ENCODE results near the gene KCNJ5. TPM values are rescaled to one million over a fixed set of nuclear protein-coding genes. Genes with fewer than 3 reads are reported as not detected.
A peak's percentile ranks its signal among the peaks of the same experiment; 100 is the strongest.

The KCNJ5 gene
- total RNA-seq, 2 experiments from 2014 or later = not detected

DNA sequence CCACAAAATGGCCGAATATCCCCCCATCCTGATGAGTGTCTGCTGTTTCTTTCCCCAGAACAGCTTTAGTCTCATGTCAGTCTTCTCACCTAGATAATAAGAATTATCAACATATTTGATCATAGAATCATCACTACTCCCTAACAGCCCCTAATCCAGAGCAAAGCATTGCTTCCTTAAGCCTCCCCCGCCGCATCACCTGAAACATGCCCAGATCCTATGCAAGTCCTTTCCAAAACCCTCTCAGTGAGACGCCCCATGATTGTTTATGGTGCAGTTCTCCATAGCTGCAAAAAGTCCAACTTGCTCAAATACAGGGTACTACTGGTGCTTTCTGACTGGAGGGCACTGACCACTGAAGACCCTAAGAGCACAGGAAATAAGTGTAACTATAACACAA, 44.2 kb upstream of the KCNJ5 start:
- no peak overlapping the region for H3K4me3 Mint-ChIP-seq
- H3K9me3 Mint-ChIP-seq = no peaks in the 10 kb centered on the region
- intact Hi-C loops (cut with micrococcal nuclease) = no loop called here
- no peak for DNase-seq
- no peak for ATAC-seq
- no peaks in the 10 kb centered on the region for H3K27me3 Mint-ChIP-seq
- no peaks in the 10 kb centered on the region for H3K36me3 Mint-ChIP-seq (ENCODE audit: low read depth)
- H3K4me1 Mint-ChIP-seq (ENCODE audit: low read depth) = peaks cover 22% of the 10 kb centered on the region
- no peak overlapping the region for H3K27ac Mint-ChIP-seq
- CTCF ChIA-PET = interaction anchor here (1.1 to 8.9 kb wide), 5 partner anchors 9 to 688 kb away, joined by 3 to 59 read pairs (median 40); no protein-coding TSS in a partner anchor
- POLR2A ChIA-PET = no interaction called here
- TF ChIP-seq, protein P1, sequence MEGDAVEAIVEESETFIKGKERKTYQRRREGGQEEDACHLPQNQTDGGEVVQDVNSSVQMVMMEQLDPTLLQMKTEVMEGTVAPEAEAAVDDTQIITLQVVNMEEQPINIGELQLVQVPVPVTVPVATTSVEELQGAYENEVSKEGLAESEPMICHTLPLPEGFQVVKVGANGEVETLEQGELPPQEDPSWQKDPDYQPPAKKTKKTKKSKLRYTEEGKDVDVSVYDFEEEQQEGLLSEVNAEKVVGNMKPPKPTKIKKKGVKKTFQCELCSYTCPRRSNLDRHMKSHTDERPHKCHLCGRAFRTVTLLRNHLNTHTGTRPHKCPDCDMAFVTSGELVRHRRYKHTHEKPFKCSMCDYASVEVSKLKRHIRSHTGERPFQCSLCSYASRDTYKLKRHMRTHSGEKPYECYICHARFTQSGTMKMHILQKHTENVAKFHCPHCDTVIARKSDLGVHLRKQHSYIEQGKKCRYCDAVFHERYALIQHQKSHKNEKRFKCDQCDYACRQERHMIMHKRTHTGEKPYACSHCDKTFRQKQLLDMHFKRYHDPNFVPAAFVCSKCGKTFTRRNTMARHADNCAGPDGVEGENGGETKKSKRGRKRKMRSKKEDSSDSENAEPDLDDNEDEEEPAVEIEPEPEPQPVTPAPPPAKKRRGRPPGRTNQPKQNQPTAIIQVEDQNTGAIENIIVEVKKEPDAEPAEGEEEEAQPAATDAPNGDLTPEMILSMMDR (IDR thresholded peaks at IDR 0.05) = no peak

DNA sequence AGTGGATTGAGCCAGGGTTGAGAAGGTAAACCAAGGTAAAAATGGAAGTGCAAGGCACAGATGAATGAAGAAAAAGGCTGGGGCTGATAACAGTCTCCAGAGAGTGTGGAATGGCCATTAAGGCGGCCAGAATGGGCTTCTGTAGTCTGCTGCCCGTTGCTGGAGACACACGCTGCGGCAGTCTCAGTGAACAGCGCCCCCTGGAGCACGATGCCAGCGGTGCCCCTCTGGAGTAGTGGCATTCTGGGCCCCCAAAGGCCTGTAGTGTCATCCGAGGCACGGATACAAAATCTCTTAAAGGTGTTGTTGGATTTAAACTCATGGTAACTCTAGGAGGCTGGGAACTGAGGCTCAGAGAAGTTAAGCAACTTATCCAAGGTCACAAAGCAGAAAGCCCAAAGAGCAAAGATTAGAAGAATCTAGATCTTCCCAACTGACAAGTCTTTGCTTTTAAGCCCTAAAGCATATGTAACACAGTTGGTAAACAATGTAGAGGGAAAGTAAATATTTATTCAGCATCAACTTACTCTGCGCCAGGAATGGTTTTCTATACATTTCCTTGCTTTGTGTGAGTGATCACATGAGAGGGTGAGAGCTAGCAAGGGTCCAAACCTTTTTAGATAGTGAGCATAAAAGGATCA, 42.2 kb upstream of the KCNJ5 start:
- Mint-ChIP-seq H3K9me3 (no peaks in the 10 kb centered on the region), H3K4me3 (no peak overlapping the region), H3K4me1 (ENCODE audit: low read depth) (peaks cover 21% of the 10 kb centered on the region), H3K36me3 (ENCODE audit: low read depth) (no peaks in the 10 kb centered on the region), H3K27ac (no peak overlapping the region), H3K27me3 (no peaks in the 10 kb centered on the region)
- TF ChIP-seq, protein P1 (IDR thresholded peaks at IDR 0.05) = peak; percentile 81
- POLR2A ChIA-PET = no interaction called here
- intact Hi-C loops (cut with micrococcal nuclease) = no loop called here
- DNase-seq = peak; percentile 84
- CTCF ChIA-PET = interaction anchor here (0.7 to 8.9 kb wide), 20 partner anchors 9 to 690 kb away, joined by 3 to 59 read pairs (median 3); no protein-coding TSS in a partner anchor
- ATAC-seq = peak; percentile 90

DNA sequence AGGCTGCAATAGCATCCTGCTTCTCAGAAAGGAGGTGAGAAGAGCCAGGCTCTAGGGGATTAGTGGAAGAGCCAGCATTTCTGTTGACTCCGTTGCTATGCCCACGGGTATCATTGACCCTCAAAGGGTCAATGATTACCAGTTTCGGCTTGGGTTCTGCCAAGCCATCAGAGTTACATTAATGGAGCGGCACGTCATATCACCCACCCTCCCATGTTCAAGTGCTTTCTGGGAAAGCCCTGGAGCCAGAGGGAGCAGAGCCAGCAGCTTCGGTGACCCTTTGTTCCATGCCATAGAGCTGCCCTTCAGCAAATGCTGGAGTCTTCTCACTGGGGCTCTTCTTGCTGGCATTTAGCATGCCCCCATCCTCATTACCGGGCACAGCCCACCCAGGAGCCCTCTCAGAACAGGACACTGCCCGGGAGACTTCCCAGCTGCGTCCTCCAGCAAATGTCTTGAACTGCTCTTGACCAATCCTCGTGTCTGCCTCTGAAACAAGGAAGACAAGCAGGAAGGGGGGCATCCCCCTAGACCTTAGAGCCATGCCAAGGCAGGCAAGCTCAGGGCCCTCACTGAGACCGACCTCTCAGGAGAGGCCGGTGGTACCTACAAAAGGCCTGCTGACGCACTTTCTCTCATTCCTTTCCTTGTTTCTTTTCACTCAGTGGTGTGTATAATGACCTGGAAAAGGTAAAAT, 38.7 kb upstream of the KCNJ5 start:
- CTCF ChIA-PET = interaction anchor here (1.0 to 1.9 kb wide), 3 partner anchors 33 to 695 kb away, joined by 5 to 10 read pairs (median 6); no protein-coding TSS in a partner anchor
- no peak for DNase-seq
- ATAC-seq = no peak
- no peak overlapping the region for H3K27ac Mint-ChIP-seq
- no peaks in the 10 kb centered on the region for H3K27me3 Mint-ChIP-seq
- TF ChIP-seq, protein P1 (IDR thresholded peaks at IDR 0.05) = no peak
- POLR2A ChIA-PET = no interaction called here
- H3K4me3 Mint-ChIP-seq = no peak overlapping the region
- H3K9me3 Mint-ChIP-seq = no peaks in the 10 kb centered on the region
- H3K36me3 Mint-ChIP-seq (ENCODE audit: low read depth) = no peaks in the 10 kb centered on the region
- H3K4me1 Mint-ChIP-seq (ENCODE audit: low read depth) = peaks cover 8% of the 10 kb centered on the region
- intact Hi-C loops (cut with micrococcal nuclease) = no loop called here

DNA sequence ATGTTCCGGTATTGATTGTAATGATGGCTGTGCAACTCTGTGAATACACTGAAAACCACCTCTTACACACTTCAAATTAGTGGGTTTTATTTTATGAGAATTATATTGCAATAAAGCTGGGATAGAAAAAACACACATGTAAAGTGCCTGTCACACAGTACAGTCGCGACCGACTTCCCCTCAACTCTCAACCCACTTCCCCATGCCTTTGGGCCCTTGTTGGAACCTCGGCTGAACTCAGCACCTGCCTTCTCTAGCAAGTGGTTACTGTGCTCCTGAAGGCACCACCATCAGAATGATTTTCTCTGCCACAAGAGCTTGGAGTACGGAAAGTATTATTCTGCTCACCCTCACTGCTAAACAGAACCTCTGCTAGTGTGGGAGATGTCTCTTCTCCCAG, 37.6 kb upstream of the KCNJ5 start:
- ChIA-PET CTCF (interaction anchor here (0.8 to 1.9 kb wide), 2 partner anchors 682 to 696 kb away, joined by 3 to 6 read pairs; no protein-coding TSS in a partner anchor), POLR2A (interaction anchor here (0.6 kb wide), 1 partner anchor 673 kb away, joined by 3 read pairs; no protein-coding TSS in a partner anchor)
- ATAC-seq (no peak), DNase-seq (no peak)
- intact Hi-C loops (cut with micrococcal nuclease) = no loop called here
- Mint-ChIP-seq H3K4me1 (ENCODE audit: low read depth) (peaks cover 6% of the 10 kb centered on the region), H3K4me3 (no peak overlapping the region), H3K36me3 (ENCODE audit: low read depth) (no peaks in the 10 kb centered on the region), H3K9me3 (no peaks in the 10 kb centered on the region), H3K27ac (no peak overlapping the region), H3K27me3 (peaks cover 1% of the 10 kb centered on the region)
- TF ChIP-seq, protein P1 (IDR thresholded peaks at IDR 0.05) = no peak

DNA sequence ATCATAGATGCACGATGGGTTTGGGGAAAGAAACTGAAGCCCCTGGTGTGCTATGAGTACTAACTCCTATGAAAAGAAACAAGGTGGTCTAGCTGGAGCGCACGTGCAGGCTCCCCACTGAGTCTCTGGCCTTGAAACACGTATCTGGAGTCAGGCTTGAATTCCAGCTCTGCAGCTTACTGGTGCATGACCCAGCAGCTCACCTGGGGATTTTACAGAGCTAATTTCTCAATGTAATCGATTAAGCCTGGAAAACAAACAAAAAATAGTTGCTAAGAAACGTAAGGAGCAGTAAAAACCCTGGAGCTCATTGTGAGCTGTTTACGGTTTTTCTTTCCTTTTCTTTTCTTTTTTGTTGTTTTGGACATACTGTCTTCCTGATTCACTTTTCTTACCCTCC, 36.3 kb upstream of the KCNJ5 start:
- Mint-ChIP-seq H3K4me3 (no peak overlapping the region), H3K4me1 (ENCODE audit: low read depth) (peaks cover 3% of the 10 kb centered on the region), H3K36me3 (ENCODE audit: low read depth) (no peaks in the 10 kb centered on the region), H3K27me3 (peaks cover 1% of the 10 kb centered on the region), H3K27ac (no peak overlapping the region), H3K9me3 (no peaks in the 10 kb centered on the region)
- ChIA-PET CTCF (interaction anchor here (0.7 to 7.5 kb wide), 4 partner anchors 9 to 696 kb away, joined by 3 to 57 read pairs (median 6); no protein-coding TSS in a partner anchor), POLR2A (interaction anchor here (0.6 kb wide), 1 partner anchor 15 kb away, joined by 3 read pairs; no protein-coding TSS in a partner anchor)
- ATAC-seq (no peak), DNase-seq (no peak)
- TF ChIP-seq, protein P1 (IDR thresholded peaks at IDR 0.05) = no peak
- intact Hi-C loops (cut with micrococcal nuclease) = no loop called here

All from activated CD8-positive, alpha-beta T cell treated with anti-CD3 and anti-CD28 coated beads for 36 hours (primary cell).